Thymus (tissue), 14 donors: ENCODE data around the gene VPS13A. TPM values are rescaled to one million over a fixed set of nuclear protein-coding genes. Genes with fewer than 3 reads are reported as not detected.
A peak's percentile ranks its signal among the peaks of the same experiment; 100 is the strongest.

Experiments
- DNase-seq, 9 donors: peaks; one replicate each; pipeline ENCODE4 v3.0.0-alpha.2; 2013; ENCODE audit warnings: low spot score in 9 of 9, low read depth in 6 of 9, missing footprints in 1 of 9
- H3K27ac ChIP-seq, 2 donors: one replicate each; pipeline ENCODE4 v1.5.1; 2013; ENCODE audit warnings: control low read depth in 1 of 2, low read depth in 1 of 2, low read length in 1 of 2, mild to moderate bottlenecking in 1 of 2, moderate library complexity in 1 of 2
- H3K27me3 ChIP-seq, 2 donors: one replicate each; pipeline ENCODE4 v1.5.1; 2013; ENCODE audit warnings: low read length in 1 of 2; ENCODE audit not compliant: control insufficient read depth in 2 of 2, insufficient read depth in 1 of 2
- H3K36me3 ChIP-seq, 2 donors: one replicate each; pipeline ENCODE4 v1.5.1; 2013; ENCODE audit warnings: low read length in 1 of 2, mild to moderate bottlenecking in 1 of 2, moderate library complexity in 1 of 2; ENCODE audit not compliant: control insufficient read depth in 2 of 2, insufficient read depth in 2 of 2
- H3K4me1 ChIP-seq, 2 donors: one replicate each; pipeline ENCODE4 v1.5.1; 2013; ENCODE audit warnings: low read length in 2 of 2; ENCODE audit not compliant: control insufficient read depth in 2 of 2, insufficient read depth in 2 of 2
- H3K4me3 ChIP-seq, 2 donors: one replicate each; pipeline ENCODE4 v1.5.1; 2013; ENCODE audit warnings: low read length in 2 of 2, control low read depth in 1 of 2, mild to moderate bottlenecking in 1 of 2
- H3K9me3 ChIP-seq, 2 donors: one replicate each; pipeline ENCODE4 v1.5.1; 2013; ENCODE audit warnings: low read length in 1 of 2, mild to moderate bottlenecking in 1 of 2; ENCODE audit not compliant: control insufficient read depth in 2 of 2, insufficient read depth in 1 of 2
- WGBS: extraction: QIAGEN DNeasy Blood & Tissue Kit; methylation state at CpG from one replicate; pipeline ENCODE4 v1.1.7; 2013; 5-methylcytosine and 5-hydroxymethylcytosine counted together
- long read RNA-seq, 10 donors: transcript quantifications; one replicate each; lab custom pipeline, GENCODE V29; 2026
- polyA plus RNA-seq: library from polyadenylated mRNA; stranded (reverse); fragments of 200-250 nt; gene quantifications from one replicate; pipeline ENCODE4 v1.2.3, GENCODE V29; 2013
- total RNA-seq: library from RNA; stranded (reverse); fragments of 120-200 nt; gene quantifications from one replicate; pipeline ENCODE4 v1.2.4, GENCODE V29; 2013
- donor health status: healthy.

Gene VPS13A
- total RNA-seq, result 21.1 TPM
- polyA plus RNA-seq, result 22.8 TPM
- long read RNA-seq, donor 1, result 0 reads
- long read RNA-seq, donor 2, result 0 reads
- long read RNA-seq, donor 3, partial matches to known transcripts, result 0 of 1 reads
- long read RNA-seq, donor 3, other reads (novel, unspliced or antisense), result 0 of 1 reads
- long read RNA-seq, donor 4, result 0 reads
- long read RNA-seq, donor 5, partial matches to known transcripts, result 0 of 2 reads
- long read RNA-seq, donor 5, other reads (novel, unspliced or antisense), result 0 of 2 reads
- long read RNA-seq, donor 6, partial matches to known transcripts, result 0 of 3 reads
- long read RNA-seq, donor 6, other reads (novel, unspliced or antisense), result 0 of 3 reads
- long read RNA-seq, donor 7, result 0 reads
- long read RNA-seq, donor 8, result 0 reads
- long read RNA-seq, donor 9, result 0 reads
- long read RNA-seq, donor 10, result 0 reads

DNA sequence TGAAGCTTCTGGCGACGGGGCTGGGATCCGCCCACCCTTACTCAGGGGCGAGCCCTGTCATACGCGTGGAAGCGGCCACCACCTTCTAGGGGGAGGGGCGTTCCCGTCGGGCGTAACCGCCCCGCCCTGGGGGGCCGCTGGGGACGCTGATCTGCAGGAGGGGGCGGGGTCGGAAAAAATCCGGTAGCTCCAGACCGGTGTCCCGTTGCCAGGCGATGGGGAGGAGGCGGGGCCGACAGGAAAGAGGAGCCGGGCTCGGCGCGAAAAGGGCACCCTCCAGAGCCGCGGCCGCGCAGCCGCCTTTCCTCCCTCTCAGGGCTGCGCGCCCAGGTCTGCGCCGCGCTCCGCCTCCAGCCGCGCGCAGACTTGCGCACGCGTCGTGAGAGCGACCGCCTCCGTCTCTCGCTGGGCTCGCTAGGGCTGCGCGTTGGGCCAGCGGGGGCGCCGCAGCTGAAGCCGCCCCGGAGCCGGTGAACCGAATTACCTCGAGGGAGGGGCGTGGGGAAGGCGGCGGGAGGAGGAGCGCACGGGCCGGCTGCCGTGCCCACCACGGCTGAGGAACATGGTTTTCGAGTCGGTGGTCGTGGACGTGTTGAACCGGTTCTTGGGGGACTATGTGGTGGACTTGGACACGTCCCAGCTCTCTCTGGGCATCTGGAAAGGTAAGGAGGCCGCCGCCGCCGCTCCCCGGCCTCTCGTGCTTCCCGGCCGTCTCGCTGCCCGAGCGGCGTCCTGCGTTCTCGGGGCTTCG, at the start of gene VPS13A:
Gene VPS13A, plus strand, starts transcription at position 392 of the 751 bp plus-strand sequence. Its CDS starts 171 bp downstream, at position 563.
- Histone ChIP-seq H3K36me3 (no peaks in the 10 kb centered on the region), H3K9me3 (no peaks in the 10 kb centered on the region), H3K27ac (peak within 1 kb of the TSS; percentile 23 to 86), H3K27me3 (peaks cover 0 to 7% of the 10 kb centered on the region in 2 donors), H3K4me3 (peak within 1 kb of the TSS; percentile 71 to 89), H3K4me1 (peaks cover 4 to 7% of the 10 kb centered on the region in 2 donors)
- under 1% methylated on average over 89 of the region's 89 CpGs for WGBS
- DNase-seq, result peak; percentile 71 to 95 (median 88)

DNA sequence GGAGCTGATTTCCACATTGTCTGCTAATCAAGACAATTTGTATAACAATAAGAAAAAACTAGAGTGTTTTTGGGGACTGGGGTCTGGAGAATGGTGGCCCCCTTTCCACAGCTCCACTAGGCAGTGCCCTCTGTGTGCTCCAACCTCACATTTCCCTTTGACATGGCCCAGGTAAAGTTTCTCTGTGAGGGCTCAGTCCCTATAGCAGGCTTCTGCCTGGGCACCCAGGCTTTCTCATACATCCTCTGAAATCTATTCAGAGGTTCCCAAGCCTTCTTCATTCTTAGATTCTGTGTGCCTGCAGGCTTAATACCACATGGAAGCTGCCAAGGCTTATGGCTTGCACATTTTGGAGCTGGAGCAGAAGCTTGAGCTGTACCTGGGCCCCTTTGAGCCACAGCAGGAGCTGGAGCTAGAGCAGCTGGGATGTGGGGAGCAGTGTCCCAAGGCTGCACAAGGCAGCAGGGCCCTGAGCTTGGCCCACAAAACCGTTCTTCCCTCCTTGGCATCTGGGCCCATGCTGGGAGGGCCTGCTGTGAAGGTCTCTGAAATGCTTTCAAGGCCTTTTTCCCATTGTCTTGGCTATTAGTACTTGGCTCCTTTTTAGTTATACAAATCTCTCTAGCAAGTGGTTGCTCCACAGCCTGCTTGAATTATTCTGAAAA, 49.1 kb upstream of the VPS13A start:
- H3K4me1 ChIP-seq, result no peaks in the 10 kb centered on the region
- DNase-seq, result no peak
- no peak overlapping the region for H3K27ac ChIP-seq
- H3K36me3 ChIP-seq, result no peaks in the 10 kb centered on the region
- WGBS, result 70% methylated on average over 1 of the region's 1 CpG
- H3K4me3 ChIP-seq, result no peak overlapping the region
- H3K27me3 ChIP-seq, result no peaks in the 10 kb centered on the region
- no peaks in the 10 kb centered on the region for H3K9me3 ChIP-seq

DNA sequence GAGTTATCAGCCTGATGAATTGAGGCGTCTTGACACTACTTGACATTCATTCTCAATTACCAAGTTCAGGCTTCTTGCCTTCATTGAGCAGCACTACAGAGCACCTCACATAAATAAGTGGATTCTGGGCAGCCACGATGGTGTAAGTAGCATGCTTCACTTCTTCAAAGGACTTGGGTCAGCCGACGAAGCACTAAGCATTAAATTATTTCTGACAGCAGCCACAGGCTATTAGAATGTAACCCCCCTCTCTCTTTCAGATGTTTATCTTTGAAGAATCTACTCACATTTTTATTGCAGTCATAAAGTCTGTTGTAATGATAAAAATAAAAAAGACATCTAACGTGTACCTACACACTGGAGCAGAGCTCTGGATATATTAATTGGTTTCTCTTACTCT, 45.9 kb upstream of the VPS13A start:
- 56% methylated on average over 5 of the region's 5 CpGs for WGBS
- Histone ChIP-seq H3K4me1 (no peaks in the 10 kb centered on the region), H3K9me3 (no peaks in the 10 kb centered on the region), H3K27me3 (no peaks in the 10 kb centered on the region), H3K27ac (no peak overlapping the region), H3K36me3 (no peaks in the 10 kb centered on the region), H3K4me3 (no peak overlapping the region)
- no peak for DNase-seq

DNA sequence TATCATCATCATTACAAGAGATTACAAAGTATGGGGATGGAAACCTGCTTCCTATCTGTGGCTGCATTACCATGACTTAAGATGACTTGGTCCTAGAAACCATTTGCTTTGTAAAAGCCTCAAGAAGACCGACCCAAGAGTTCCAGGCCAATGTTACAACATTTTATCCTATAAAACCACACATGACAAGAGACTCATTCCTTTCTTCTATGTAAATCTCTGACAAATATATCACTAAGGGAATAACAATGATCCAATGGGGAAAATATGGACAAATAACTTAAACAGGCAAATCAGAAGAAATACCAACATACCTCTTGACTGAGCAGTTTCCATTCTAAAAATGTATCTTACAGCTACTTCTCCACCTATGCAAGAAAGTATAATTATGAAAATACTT, 44.3 kb upstream of the VPS13A start:
- Histone ChIP-seq H3K4me1 (no peaks in the 10 kb centered on the region), H3K9me3 (no peaks in the 10 kb centered on the region), H3K27ac (no peak overlapping the region), H3K36me3 (no peaks in the 10 kb centered on the region), H3K4me3 (no peak overlapping the region), H3K27me3 (no peaks in the 10 kb centered on the region)
- WGBS, result 93% methylated on average over 1 of the region's 1 CpG
- DNase-seq, result no peak

DNA sequence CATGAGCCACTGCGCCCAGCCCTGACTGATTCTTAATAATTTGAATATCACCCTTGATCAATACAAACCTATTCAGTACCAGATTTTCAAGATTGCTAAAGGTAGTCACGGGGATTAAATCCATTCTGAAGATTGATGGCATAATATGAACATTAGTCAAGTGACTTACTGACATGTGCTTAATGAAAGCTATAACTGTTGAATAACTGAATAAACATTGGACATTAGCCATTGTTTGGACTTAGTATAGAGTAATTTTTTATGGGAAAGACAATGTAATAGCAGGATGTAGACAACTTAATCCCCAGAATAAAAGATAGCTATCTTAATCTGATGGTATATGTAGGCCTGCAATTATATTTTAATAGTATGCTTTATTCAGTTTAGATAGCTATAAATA, 35.0 kb upstream of the VPS13A start:
- Histone ChIP-seq H3K27me3 (no peaks in the 10 kb centered on the region), H3K4me1 (no peaks in the 10 kb centered on the region), H3K27ac (no peak overlapping the region), H3K36me3 (no peaks in the 10 kb centered on the region), H3K9me3 (no peaks in the 10 kb centered on the region), H3K4me3 (no peak overlapping the region)
- DNase-seq, result no peak
- WGBS, result 94% methylated on average over 2 of the region's 2 CpGs

DNA sequence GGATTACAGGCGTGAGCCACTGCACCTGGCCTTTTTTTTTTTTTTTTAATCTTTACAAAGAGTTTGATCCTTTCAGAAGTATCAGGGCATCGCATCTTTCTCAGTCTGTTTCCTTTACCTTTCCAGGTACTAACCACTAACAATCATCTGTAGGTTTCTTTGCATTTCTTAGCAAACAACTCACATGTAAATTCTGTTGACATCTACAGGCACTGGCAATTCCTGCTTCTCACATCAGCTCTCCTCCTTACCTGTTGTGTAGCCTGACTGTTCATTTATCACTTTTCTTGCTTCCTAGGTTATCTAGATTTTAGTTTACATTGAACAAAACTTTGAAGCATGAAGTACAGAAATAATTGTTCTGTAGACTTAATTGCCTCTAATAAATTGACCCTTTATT, 27.5 kb upstream of the VPS13A start:
- Histone ChIP-seq H3K27me3 (no peaks in the 10 kb centered on the region), H3K27ac (no peak overlapping the region), H3K9me3 (no peaks in the 10 kb centered on the region), H3K36me3 (no peaks in the 10 kb centered on the region), H3K4me1 (no peaks in the 10 kb centered on the region), H3K4me3 (no peak overlapping the region)
- WGBS, result 79% methylated on average over 2 of the region's 2 CpGs
- DNase-seq, result no peak

DNA sequence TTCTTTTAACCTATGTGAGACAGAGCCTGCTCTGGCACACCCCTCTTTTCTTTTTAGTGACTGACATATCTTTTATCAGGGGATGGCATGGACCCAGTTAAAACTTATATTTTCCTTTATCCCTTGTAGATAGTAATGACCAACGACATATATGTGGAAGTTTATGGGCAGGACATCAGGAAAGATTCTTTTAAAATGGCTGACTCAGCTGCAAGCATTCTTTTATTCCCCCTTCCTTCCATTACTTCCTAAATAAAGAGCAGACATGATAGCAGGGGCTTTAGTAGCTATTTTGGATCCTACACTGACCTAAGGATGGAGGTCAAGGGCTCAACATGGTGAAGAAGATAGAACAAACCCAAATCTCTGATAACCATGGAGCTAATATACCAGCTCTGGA, 25.0 kb upstream of the VPS13A start:
- no peaks in the 10 kb centered on the region for H3K4me1 ChIP-seq
- 66% methylated on average over 1 of the region's 1 CpG for WGBS
- H3K4me3 ChIP-seq, result no peak overlapping the region
- no peak overlapping the region for H3K27ac ChIP-seq
- no peaks in the 10 kb centered on the region for H3K9me3 ChIP-seq
- DNase-seq, result no peak
- no peaks in the 10 kb centered on the region for H3K27me3 ChIP-seq
- no peaks in the 10 kb centered on the region for H3K36me3 ChIP-seq

DNA sequence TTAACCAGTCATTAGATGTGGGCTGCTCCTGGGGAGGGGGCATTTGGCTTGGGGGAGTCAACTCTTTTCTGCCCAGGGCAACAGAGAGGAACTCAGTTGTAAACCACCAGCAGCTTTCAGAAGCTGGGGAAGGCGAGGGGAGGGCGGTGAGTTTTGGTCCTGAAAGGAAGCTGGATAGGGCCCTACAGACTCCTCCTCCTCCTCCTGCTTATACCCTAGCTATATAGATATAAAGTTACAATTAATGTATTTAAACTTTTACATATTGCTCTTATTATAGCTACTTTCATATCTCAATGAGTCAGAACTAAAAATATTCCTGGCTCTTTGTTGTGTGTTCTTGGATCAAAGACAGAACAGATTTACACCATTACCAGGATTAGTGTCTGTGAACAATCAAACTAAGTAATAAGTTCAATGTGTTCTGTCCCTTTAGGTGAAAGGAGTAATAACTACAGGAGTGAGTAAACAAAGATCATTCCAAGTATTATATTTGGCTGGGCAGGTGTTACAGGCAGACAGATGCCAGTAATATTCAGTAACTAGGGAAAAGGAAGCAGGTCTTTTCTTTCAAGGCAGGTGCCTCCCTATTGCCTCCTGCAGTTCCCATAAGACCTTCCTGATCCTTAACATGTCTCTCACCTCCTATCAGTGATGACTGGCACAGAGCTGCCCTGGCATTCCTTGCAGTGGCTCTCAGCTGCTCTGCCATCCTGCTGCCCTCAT, 20.5 kb upstream of the VPS13A start:
- DNase-seq, result no peak
- Histone ChIP-seq H3K9me3 (no peaks in the 10 kb centered on the region), H3K27me3 (no peaks in the 10 kb centered on the region), H3K36me3 (no peaks in the 10 kb centered on the region), H3K4me3 (no peak overlapping the region), H3K4me1 (no peaks in the 10 kb centered on the region), H3K27ac (no peak overlapping the region)
- WGBS, result 76% methylated on average over 2 of the region's 2 CpGs
